Mucosa of descending colon (tissue), 3 donors: ENCODE measurements around the gene TMEM239. TPM values are rescaled to one million over a fixed set of nuclear protein-coding genes. Genes with fewer than 3 reads are reported as not detected.
A peak's percentile ranks its signal among the peaks of the same experiment; 100 is the strongest.

ENCODE experiments used
- ATAC-seq: fragments of 200-7000 bp; cut with Tn5 transposase; one replicate; pipeline ENCODE4 v1.9.1; 2020; ENCODE audit warnings: mild to moderate bottlenecking, moderate library complexity
- DNase-seq, 3 donors: peaks; one replicate each; pipeline ENCODE4 v3.0.0-alpha.2; 2020
- H3K36me3 ChIP-seq: fragments of 200-600 bp; one replicate; pipeline ENCODE4 v1.8.0; 2021; ENCODE audit warnings: low read depth, mild to moderate bottlenecking
- H3K4me1 ChIP-seq: fragments of 200-600 bp; one replicate; pipeline ENCODE4 v1.8.0; 2021; ENCODE audit warnings: low read depth, mild to moderate bottlenecking
- H3K4me3 ChIP-seq: fragments of 200-600 bp; one replicate; pipeline ENCODE4 v1.8.0; 2021; ENCODE audit warnings: mild to moderate bottlenecking
- H3K9me3 ChIP-seq: fragments of 200-600 bp; one replicate; pipeline ENCODE4 v1.8.0; 2021; ENCODE audit warnings: mild to moderate bottlenecking
- CTCF ChIP-seq: fragments of 200-600 bp; IDR thresholded peaks from one replicate; pipeline ENCODE4 v1.8.0; 2022; ENCODE audit warnings: antibody characterized with exemption, mild to moderate bottlenecking
- intact Hi-C, 2 donors: fragments of 100-400 bp; cut with DNase I in 1 of 2; cut with micrococcal nuclease in 1 of 2; formaldehyde crosslinking; loops; one replicate each; pipeline versions ENCODE4 v1.11.0 to v1.11.1; 2022; cut with DNase I, micrococcal nuclease
- total RNA-seq, 3 donors: library from RNA; stranded (reverse); fragmentation: NEBNext Ultra II Directional in 2 of 3; extraction: Animal tissue kit (Norgen Biotek cat#: 25700) in 2 of 3; gene quantifications; one replicate each; pipeline versions ENCODE4 v1.2.1 to v1.2.4, GENCODE V29; 2021 to 2023
- donor health status: DM: no; HTN: no; CAD: no; lungs with moderate emphysema.
- donor health status: DM: no; HTN: no; CAD: no.
- donor health status: DM: no; HTN: yes; CAD: no.

Gene TMEM239
- total RNA-seq, 3 donors from 2014 or later, result not detected

- intact Hi-C loops, result no loop called here
- no peak for TF ChIP-seq CTCF
- ATAC-seq, result no peak
- H3K9me3 ChIP-seq, result no peaks in the 10 kb centered on the region
- peaks cover 17% of the 10 kb centered on the region for H3K4me1 ChIP-seq
- no peak overlapping the region for H3K4me3 ChIP-seq
- no peaks in the 10 kb centered on the region for H3K36me3 ChIP-seq
- DNase-seq, result no peak
Observed at GRCh38 chr20:2801286-2801728, 14.9 kb upstream of the TMEM239 start.

DNA sequence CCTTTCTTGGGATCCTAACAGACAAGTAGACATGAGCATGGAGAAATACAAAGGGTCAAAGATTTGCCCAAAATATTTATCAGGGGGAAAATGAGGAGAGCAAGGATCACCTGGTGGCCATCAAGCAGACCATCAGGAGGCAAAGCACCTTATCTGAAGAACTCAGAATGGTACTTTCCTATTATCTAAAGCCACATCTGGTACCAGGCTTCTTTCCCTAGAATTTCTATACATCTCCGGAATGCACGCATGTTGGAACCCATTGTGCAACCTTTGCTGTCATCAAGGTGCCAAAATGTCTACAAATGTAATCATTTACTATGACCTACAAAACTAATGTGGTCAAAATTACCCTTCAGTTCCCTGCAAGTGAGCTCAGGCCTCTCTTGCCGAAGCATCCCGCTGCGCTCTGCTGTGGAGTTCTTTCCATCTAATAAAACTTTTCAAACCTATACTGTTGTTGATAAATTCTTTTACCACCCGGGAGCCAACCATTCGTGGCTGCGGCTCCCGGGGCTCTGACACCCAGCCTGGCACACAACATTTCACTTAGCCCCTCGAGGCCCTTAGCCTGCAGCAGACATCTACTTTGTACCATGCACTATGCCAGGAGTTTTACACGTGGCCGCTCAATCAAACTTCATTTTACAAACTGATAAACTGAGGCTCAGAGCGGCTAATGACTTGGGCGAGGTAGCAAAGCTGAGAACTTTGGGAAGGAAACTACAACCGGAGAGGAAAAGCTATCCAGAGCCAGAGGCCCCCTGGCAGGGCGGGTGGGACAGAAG, 11.9 kb upstream of the TMEM239 start:
- Histone ChIP-seq H3K4me3 (no peak overlapping the region), H3K9me3 (no peaks in the 10 kb centered on the region), H3K4me1 (peaks cover 20% of the 10 kb centered on the region), H3K36me3 (no peaks in the 10 kb centered on the region)
- intact Hi-C loops, result no loop called here
- no peak for ATAC-seq
- DNase-seq, result no peak
- TF ChIP-seq CTCF, result no peak

DNA sequence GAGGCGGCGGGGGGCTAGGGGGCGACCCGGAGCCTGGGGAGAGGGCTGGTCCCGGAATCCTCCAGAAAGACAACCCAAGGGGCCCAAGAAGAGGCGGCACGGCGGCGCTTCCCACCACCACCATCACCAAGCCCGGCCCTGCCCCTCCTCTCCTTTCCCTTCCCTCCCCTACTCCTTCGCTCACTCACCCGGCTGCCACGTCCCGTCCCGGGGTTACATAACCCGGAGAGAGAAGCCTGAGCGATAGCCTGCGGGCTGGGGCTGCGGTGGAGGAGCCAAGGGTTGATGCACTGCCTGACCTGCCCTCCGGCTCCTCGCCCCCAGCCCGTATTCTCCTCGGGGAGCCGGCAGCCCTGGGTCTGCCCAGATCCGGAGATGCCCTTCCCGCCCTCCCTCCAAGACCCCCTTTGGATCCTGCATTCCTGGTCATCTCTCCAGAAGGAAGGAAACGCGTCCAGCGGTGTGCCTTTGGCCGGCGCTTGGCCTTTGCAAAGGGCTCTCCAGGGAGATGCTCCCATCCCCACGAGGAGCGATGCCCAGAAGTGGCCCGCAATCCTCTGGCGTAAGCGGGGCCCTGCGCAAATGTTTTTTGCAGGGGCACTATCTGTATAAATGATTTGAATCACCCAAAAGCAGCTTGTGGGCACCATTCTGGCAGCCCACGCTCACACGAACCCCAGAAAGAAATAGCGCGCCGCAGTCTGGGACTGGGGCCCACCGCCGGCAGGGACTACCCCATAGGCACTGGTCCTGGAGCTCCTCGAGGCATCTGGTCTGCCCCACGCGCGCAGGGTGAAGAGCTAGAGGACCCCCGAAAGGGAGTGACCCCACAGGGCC, 11.1 kb upstream of the TMEM239 start:
- no peak for TF ChIP-seq CTCF
- H3K4me1 ChIP-seq, result peaks cover 19% of the 10 kb centered on the region
- no peak overlapping the region for H3K4me3 ChIP-seq
- no peaks in the 10 kb centered on the region for H3K36me3 ChIP-seq
- intact Hi-C loops, result no loop called here
- H3K9me3 ChIP-seq, result no peaks in the 10 kb centered on the region
- no peak for DNase-seq
- no peak for ATAC-seq

DNA sequence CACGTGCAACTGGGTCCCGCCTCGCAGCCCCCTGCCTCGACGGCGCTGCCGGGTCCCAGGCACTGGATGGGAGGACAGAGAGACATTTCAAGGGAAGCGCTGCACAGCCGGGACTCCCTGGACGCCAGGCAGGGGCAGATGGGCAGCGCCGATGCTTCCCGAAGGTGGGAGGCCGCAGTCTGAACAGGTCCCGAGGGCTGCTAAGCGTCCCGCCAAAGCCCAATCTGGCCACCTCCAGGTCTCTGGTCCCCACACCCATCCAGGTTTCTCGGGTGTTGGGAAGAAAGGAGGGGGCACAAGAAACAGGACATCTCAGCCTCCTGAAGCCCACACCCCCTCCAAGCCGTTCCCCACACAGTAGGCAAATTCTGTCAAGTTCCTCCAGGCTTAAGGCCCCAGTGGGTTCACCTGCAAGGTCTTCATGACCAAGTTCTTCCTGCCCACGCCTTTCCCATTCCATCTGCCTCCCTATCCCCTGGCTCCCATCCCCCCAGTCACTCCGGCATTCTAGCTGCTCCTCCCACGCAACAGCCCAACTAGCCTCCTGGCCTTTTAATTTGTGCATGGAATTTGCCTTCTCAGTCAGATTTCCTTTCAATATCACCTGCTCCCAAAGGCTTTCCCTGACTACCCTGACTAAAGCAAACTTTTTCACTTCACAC, 10.3 kb upstream of the TMEM239 start:
- Histone ChIP-seq H3K36me3 (no peaks in the 10 kb centered on the region), H3K4me3 (no peak overlapping the region), H3K9me3 (no peaks in the 10 kb centered on the region), H3K4me1 (peaks cover 12% of the 10 kb centered on the region)
- intact Hi-C loops, result no loop called here
- ATAC-seq (peak; percentile 39), DNase-seq (no peak)
- TF ChIP-seq CTCF, result no peak

DNA sequence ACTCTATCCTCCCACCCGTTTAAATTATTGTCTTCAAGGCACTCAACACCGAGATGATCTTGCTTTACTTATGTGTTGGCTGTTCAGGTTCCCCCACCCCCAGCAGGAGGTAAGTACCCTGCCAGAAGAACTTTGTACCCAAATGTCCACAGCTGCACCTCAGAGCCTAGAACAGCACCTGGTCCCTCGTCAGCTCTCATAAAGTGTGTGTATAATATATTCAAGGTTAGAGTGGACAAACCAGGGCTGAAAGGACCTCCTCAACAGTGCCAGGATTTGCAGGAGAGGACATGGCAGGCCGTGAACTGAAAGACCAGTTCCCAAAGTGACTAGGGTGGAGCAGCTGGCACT, 9.8 kb upstream of the TMEM239 start:
- H3K4me3 ChIP-seq, result no peak overlapping the region
- no peak for TF ChIP-seq CTCF
- DNase-seq (peak in 1 of 3 donors; percentile 40), ATAC-seq (peak; percentile 81)
- no peaks in the 10 kb centered on the region for H3K36me3 ChIP-seq
- intact Hi-C loops, result no loop called here
- no peaks in the 10 kb centered on the region for H3K9me3 ChIP-seq
- peaks cover 7% of the 10 kb centered on the region for H3K4me1 ChIP-seq
